WI38 (cell line): ENCODE data around the gene HTR1B.

Source experiments
- H3K4me3 ChIP-seq: 2 replicates; pipeline ENCODE4 v1.5.1; 2011; ENCODE audit warnings: low read depth, mild to moderate bottlenecking, control low read depth, low read length
- TF ChIP-seq, protein P1 (sequence below): IDR thresholded peaks from 2 replicates; pipeline ENCODE4 v1.5.1; 2012; ENCODE audit warnings: low read depth, mild to moderate bottlenecking, control low read depth, low read length

Gene HTR1B

DNA sequence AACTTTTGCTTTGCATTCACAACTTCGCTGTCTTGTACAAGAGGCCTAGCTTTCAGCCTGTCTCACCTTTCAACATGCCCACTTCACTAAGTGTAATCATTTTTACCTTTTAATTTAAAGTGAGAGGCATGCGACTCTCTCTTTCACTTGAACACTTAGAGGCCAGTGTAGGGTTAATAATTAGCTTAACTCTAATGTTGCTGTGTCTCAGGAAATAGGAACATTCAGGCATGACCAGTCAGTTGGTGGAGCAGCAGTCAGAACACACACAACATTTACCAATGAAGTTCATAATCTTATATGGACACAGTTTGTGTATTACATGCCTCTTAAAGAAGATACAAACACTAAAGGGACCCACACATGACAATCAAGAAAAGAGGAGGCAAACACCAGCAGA is 47.6 kb downstream of the HTR1B start:
- TF ChIP-seq, protein P1, sequence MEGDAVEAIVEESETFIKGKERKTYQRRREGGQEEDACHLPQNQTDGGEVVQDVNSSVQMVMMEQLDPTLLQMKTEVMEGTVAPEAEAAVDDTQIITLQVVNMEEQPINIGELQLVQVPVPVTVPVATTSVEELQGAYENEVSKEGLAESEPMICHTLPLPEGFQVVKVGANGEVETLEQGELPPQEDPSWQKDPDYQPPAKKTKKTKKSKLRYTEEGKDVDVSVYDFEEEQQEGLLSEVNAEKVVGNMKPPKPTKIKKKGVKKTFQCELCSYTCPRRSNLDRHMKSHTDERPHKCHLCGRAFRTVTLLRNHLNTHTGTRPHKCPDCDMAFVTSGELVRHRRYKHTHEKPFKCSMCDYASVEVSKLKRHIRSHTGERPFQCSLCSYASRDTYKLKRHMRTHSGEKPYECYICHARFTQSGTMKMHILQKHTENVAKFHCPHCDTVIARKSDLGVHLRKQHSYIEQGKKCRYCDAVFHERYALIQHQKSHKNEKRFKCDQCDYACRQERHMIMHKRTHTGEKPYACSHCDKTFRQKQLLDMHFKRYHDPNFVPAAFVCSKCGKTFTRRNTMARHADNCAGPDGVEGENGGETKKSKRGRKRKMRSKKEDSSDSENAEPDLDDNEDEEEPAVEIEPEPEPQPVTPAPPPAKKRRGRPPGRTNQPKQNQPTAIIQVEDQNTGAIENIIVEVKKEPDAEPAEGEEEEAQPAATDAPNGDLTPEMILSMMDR: no peak
- no peak overlapping the region for H3K4me3 ChIP-seq
